Urinary bladder (tissue), 2 donors: ENCODE data around the gene OR5I1. TPM values are rescaled to one million over a fixed set of nuclear protein-coding genes. Genes with fewer than 3 reads are reported as not detected.

ENCODE experiments used
- polyA plus RNA-seq: library from polyadenylated mRNA; stranded (reverse); fragments of 200-250 nt; gene quantifications from one replicate; pipeline ENCODE4 v1.2.3, GENCODE V29; 2013
- total RNA-seq: library from RNA; depleted of rRNA; stranded (reverse); fragments of >200 nt; gene quantifications from one replicate; pipeline ENCODE4 v1.2.3, GENCODE V29; 2014
- donor health status: healthy.

Gene OR5I1
- total and polyA plus RNA-seq, 2 donors: not detected

Other genes with a start within 250 kb of the OR5I1 start
- gene OR5D13, start 163.0 kb downstream of the OR5I1 start, total RNA-seq: not detected
- gene OR5D13, start 163.0 kb downstream of the OR5I1 start, polyA plus RNA-seq: not detected
- gene OR5D14, start 140.8 kb downstream of the OR5I1 start, total RNA-seq: not detected
- not detected for gene OR5D14, start 140.8 kb downstream of the OR5I1 start, polyA plus RNA-seq
- gene OR5L1, start 125.0 kb downstream of the OR5I1 start, total RNA-seq: not detected
- not detected for gene OR5L1, start 125.0 kb downstream of the OR5I1 start, polyA plus RNA-seq
- not detected for gene OR5D18, start 116.8 kb downstream of the OR5I1 start, total RNA-seq
- not detected for gene OR5D18, start 116.8 kb downstream of the OR5I1 start, polyA plus RNA-seq
- not detected for gene OR5L2, start 109.2 kb downstream of the OR5I1 start, total RNA-seq
- not detected for gene OR5L2, start 109.2 kb downstream of the OR5I1 start, polyA plus RNA-seq
- not detected for gene OR5D16, start 97.6 kb downstream of the OR5I1 start, total RNA-seq
- gene OR5D16, start 97.6 kb downstream of the OR5I1 start, polyA plus RNA-seq: not detected
- gene TRIM51, start 53.1 kb downstream of the OR5I1 start, total RNA-seq: not detected
- not detected for gene TRIM51, start 53.1 kb downstream of the OR5I1 start, polyA plus RNA-seq
- not detected for gene OR5W2, start 21.8 kb downstream of the OR5I1 start, total RNA-seq
- gene OR5W2, start 21.8 kb downstream of the OR5I1 start, polyA plus RNA-seq: not detected
- gene OR10AG1, start 33.5 kb upstream of the OR5I1 start, total RNA-seq: not detected
- gene OR10AG1, start 33.5 kb upstream of the OR5I1 start, polyA plus RNA-seq: not detected
- gene OR5F1, start 58.2 kb upstream of the OR5I1 start, total RNA-seq: not detected
- gene OR5F1, start 58.2 kb upstream of the OR5I1 start, polyA plus RNA-seq: not detected
- not detected for gene OR5AS1, start 91.3 kb upstream of the OR5I1 start, total RNA-seq
- gene OR5AS1, start 91.3 kb upstream of the OR5I1 start, polyA plus RNA-seq: not detected
- gene OR8I2, start 156.9 kb upstream of the OR5I1 start, total RNA-seq: not detected
- gene OR8I2, start 156.9 kb upstream of the OR5I1 start, polyA plus RNA-seq: not detected
- gene OR8H2, start 167.3 kb upstream of the OR5I1 start, total RNA-seq: not detected
- gene OR8H2, start 167.3 kb upstream of the OR5I1 start, polyA plus RNA-seq: not detected
- not detected for gene OR8H3, start 186.0 kb upstream of the OR5I1 start, total RNA-seq
- gene OR8H3, start 186.0 kb upstream of the OR5I1 start, polyA plus RNA-seq: not detected
- not detected for gene OR8J3, start 203.8 kb upstream of the OR5I1 start, total RNA-seq
- not detected for gene OR8J3, start 203.8 kb upstream of the OR5I1 start, polyA plus RNA-seq
- gene OR8K5, start 223.9 kb upstream of the OR5I1 start, total RNA-seq: not detected
- gene OR8K5, start 223.9 kb upstream of the OR5I1 start, polyA plus RNA-seq: not detected
- not detected for gene OR5J2, start 240.2 kb upstream of the OR5I1 start, total RNA-seq
- gene OR5J2, start 240.2 kb upstream of the OR5I1 start, polyA plus RNA-seq: not detected